Activated CD4-positive, alpha-beta T cell treated with anti-CD3 and anti-CD28 coated beads, Interleukin-10, Interleukin-2, amounts not matched to agents 100 ng/mL and 50 ng/mL, durations not matched to agents 16 hours and 8 hours (primary cell): Measurements from ENCODE around the gene POLR2I.
"Not testable (repeated sequence)": the region's sequence is repeated elsewhere in the genome, so short reads cannot be mapped to it uniquely, and the experiment has no call there.

Experiments used
- DNase-seq: peaks from one replicate; pipeline ENCODE4 v3.0.0-alpha.2; 2020

POLR2I gene

GRCh38 chr19:36099166-36099785, 15.4 kb downstream of the POLR2I start:
- no peak for DNase-seq

- no peak for DNase-seq
These were observed 17.6 kb downstream of the POLR2I start for GRCh38 chr19:36097036-36097435.

GRCh38 chr19:36093687-36094086, 21.0 kb downstream of the POLR2I start:
- DNase-seq: no peak

GRCh38 chr19:36093146-36093662, 21.5 kb downstream of the POLR2I start:
- DNase-seq: peak; percentile 54

- no peak for DNase-seq
These were observed 22.1 kb downstream of the POLR2I start for GRCh38 chr19:36092566-36092965.

GRCh38 chr19:36090910-36091695, 23.6 kb downstream of the POLR2I start:
- no peak for DNase-seq

GRCh38 chr19:36089847-36090246, 24.8 kb downstream of the POLR2I start:
- DNase-seq: no peak

GRCh38 chr19:36086326-36086725, 28.3 kb downstream of the POLR2I start:
- DNase-seq: no peak

- no peak for DNase-seq
These were observed 30.3 kb downstream of the POLR2I start for GRCh38 chr19:36084231-36085009.

GRCh38 chr19:36082916-36083315, 31.8 kb downstream of the POLR2I start:
- DNase-seq: no peak

- no peak for DNase-seq
These were observed 32.8 kb downstream of the POLR2I start for GRCh38 chr19:36081894-36082293.

- no peak for DNase-seq
These were observed 33.3 kb downstream of the POLR2I start for GRCh38 chr19:36081385-36081784.

GRCh38 chr19:36079389-36079945, 35.2 kb downstream of the POLR2I start:
- DNase-seq: no peak

GRCh38 chr19:36073121-36073876, 41.4 kb downstream of the POLR2I start:
- no peak for DNase-seq

GRCh38 chr19:36072081-36072480, 42.6 kb downstream of the POLR2I start:
- DNase-seq: no peak

- not testable (repeated sequence) for DNase-seq
These were observed 45.7 kb downstream of the POLR2I start for GRCh38 chr19:36068810-36069499.

GRCh38 chr19:36067681-36068080, 47.0 kb downstream of the POLR2I start:
- DNase-seq: no peak

GRCh38 chr19:36064826-36065225, 49.8 kb downstream of the POLR2I start:
- DNase-seq: no peak
